ENCODE results near the gene MOV10. TPM values are rescaled to one million over a fixed set of nuclear protein-coding genes. Genes with fewer than 3 reads are reported as not detected.
A peak's percentile ranks its signal among the peaks of the same experiment; 100 is the strongest.
"Not testable (repeated sequence)": the region's sequence is repeated elsewhere in the genome, so short reads cannot be mapped to it uniquely, and the experiment has no call there.

Gene MOV10
- total RNA-seq, 1 donor from 2014 or later = 10.4 TPM

- peak; percentile 13 for ATAC-seq (ENCODE audit: poor library complexity)
- intact Hi-C loops (cut with DNase I) = loop anchor here (5.0 to 10.0 kb wide), 2 partner anchors 214 to 323 kb away; partner anchors contain the start of gene WNT2B
- DNase-seq = peak; percentile 85
Measured at GRCh38 chr1:112718691-112719418, 44.4 kb downstream of the MOV10 start.

- DNase-seq (no peak), ATAC-seq (ENCODE audit: poor library complexity) (no peak)
- intact Hi-C loops (cut with DNase I) = loop anchor here (5.0 to 10.0 kb wide), 2 partner anchors 215 to 323 kb away; partner anchors contain the start of gene WNT2B
Measured at GRCh38 chr1:112719706-112720105, 45.2 kb downstream of the MOV10 start.

- no peak for ATAC-seq (ENCODE audit: poor library complexity)
- DNase-seq = no peak
- intact Hi-C loops (cut with DNase I) = no loop called here
Measured at GRCh38 chr1:112720800-112721199, 46.3 kb downstream of the MOV10 start.

GRCh38 chr1:112721294-112721693 is 46.8 kb downstream of the MOV10 start:
- DNase-seq; ATAC-seq (ENCODE audit: poor library complexity); intact Hi-C loops (cut with DNase I): not testable (repeated sequence)

GRCh38 chr1:112721966-112722524 is 47.6 kb downstream of the MOV10 start:
- ATAC-seq (ENCODE audit: poor library complexity) = no peak
- intact Hi-C loops (cut with DNase I) = no loop called here

GRCh38 chr1:112722601-112723510 is 48.4 kb downstream of the MOV10 start:
- intact Hi-C loops (cut with DNase I) = no loop called here
- DNase-seq (no peak), ATAC-seq (ENCODE audit: poor library complexity) (peak; percentile 44)

More at GRCh38 chr1:112721966-112722524, 47.6 kb downstream of the MOV10 start:
- no peak for DNase-seq

- intact Hi-C loops (cut with DNase I) = no loop called here
- ATAC-seq (ENCODE audit: poor library complexity) = no peak
- DNase-seq = no peak
Measured at GRCh38 chr1:112723511-112723839, 49.0 kb downstream of the MOV10 start.

- ATAC-seq (ENCODE audit: poor library complexity); intact Hi-C loops (cut with DNase I): not testable (repeated sequence)
Measured at GRCh38 chr1:112724240-112724639, 49.8 kb downstream of the MOV10 start.

GRCh38 chr1:112727716-112728115 is 53.3 kb downstream of the MOV10 start:
- intact Hi-C loops (cut with DNase I) = no loop called here
- DNase-seq = no peak
- ATAC-seq (ENCODE audit: poor library complexity) = no peak

More at GRCh38 chr1:112724240-112724639, 49.8 kb downstream of the MOV10 start:
- not testable (repeated sequence) for DNase-seq

GRCh38 chr1:112728306-112728971 is 54.0 kb downstream of the MOV10 start:
- intact Hi-C loops (cut with DNase I); ATAC-seq (ENCODE audit: poor library complexity); DNase-seq: not testable (repeated sequence)

GRCh38 chr1:112729011-112729410 is 54.6 kb downstream of the MOV10 start:
- intact Hi-C loops (cut with DNase I); ATAC-seq (ENCODE audit: poor library complexity); DNase-seq: not testable (repeated sequence)

GRCh38 chr1:112729909-112730308 is 55.5 kb downstream of the MOV10 start:
- DNase-seq = no peak
- ATAC-seq (ENCODE audit: poor library complexity) = no peak

GRCh38 chr1:112731451-112731850 is 57.0 kb downstream of the MOV10 start:
- ATAC-seq (ENCODE audit: poor library complexity) (no peak), DNase-seq (no peak)
- intact Hi-C loops (cut with DNase I) = no loop called here

More at GRCh38 chr1:112729909-112730308, 55.5 kb downstream of the MOV10 start:
- intact Hi-C loops (cut with DNase I) = no loop called here

GRCh38 chr1:112735752-112736151 is 61.3 kb downstream of the MOV10 start:
- intact Hi-C loops (cut with DNase I) = no loop called here
- DNase-seq (no peak), ATAC-seq (ENCODE audit: poor library complexity) (no peak)

GRCh38 chr1:112737573-112737972 is 63.1 kb downstream of the MOV10 start:
- intact Hi-C loops (cut with DNase I) = no loop called here
- no peak for ATAC-seq (ENCODE audit: poor library complexity)
- no peak for DNase-seq

GRCh38 chr1:112743174-112744008 is 68.9 kb downstream of the MOV10 start:
- DNase-seq (no peak), ATAC-seq (ENCODE audit: poor library complexity) (no peak)
- intact Hi-C loops (cut with DNase I) = no loop called here

- peak; percentile 67 for ATAC-seq (ENCODE audit: poor library complexity)
- intact Hi-C loops (cut with DNase I) = no loop called here
- no peak for DNase-seq
Measured at GRCh38 chr1:112744009-112744578, 69.6 kb downstream of the MOV10 start.

All from Right ventricle myocardium superior (tissue), 1 donor.